ENCODE measurements around the gene TFAP2C. TPM values are rescaled to one million over a fixed set of nuclear protein-coding genes. Genes with fewer than 3 reads are reported as not detected.

TFAP2C gene
- total and polyA plus RNA-seq, 9 of the 15 experiments (the other 6 are each of a cell fraction or from before 2014, with no cell fraction given) = 0.03 to 0.04 TPM; not detected in 7

GRCh38 chr20:56592211-56592610 is 36.9 kb upstream of the TFAP2C start:
- FAIRE-seq (no peak), ATAC-seq (no peak), DNase-seq (ENCODE audit: extremely low read depth in 1 of 4, low spot score in 3 of 4) (no peak)
- intact Hi-C loops (cut with micrococcal nuclease) (no loop called here), in situ Hi-C loops (cut with MboI) (loop anchor here (25.0 kb wide), 1 partner anchor 1930 kb away; no protein-coding TSS in a partner anchor)
- TF ChIP-seq TBP (optimal IDR thresholded peaks at IDR 0.05; ENCODE audit: low read depth, low read length) (no peak), MTA1 (IDR thresholded peaks at IDR 0.05; ENCODE audit: borderline replicate concordance) (no peak), C11orf30 (IDR thresholded peaks at IDR 0.05; ENCODE audit: low read depth) (peak; percentile 47; the same call in 1 of the 2 replicates), BRF1 (IDR thresholded peaks at IDR 0.05; ENCODE audit: borderline replicate concordance, extremely low read depth, insufficient read length) (no peak), ZNF316 (IDR thresholded peaks at IDR 0.05) (peak; percentile 56), NR1H2 (CRISPR knock-in tag; IDR thresholded peaks at IDR 0.05) (no peak), MAFG (tag; conservative IDR thresholded peaks at IDR 0.05) (peak; percentile 66), PHTF2 (CRISPR knock-in tag; IDR thresholded peaks at IDR 0.05) (no peak), POLR2B (IDR thresholded peaks at IDR 0.05; ENCODE audit: low read depth, partially characterized antibody) (no peak), MAFF (IDR thresholded peaks at IDR 0.05; ENCODE audit: low read length) (peak; percentile 60), DIDO1 (tag; IDR thresholded peaks at IDR 0.05; ENCODE audit: low read depth) (no peak), SFPQ (IDR thresholded peaks at IDR 0.05; ENCODE audit: low read depth, low read length) (no peak), ZNF174 (CRISPR knock-in tag; IDR thresholded peaks at IDR 0.05) (no peak), FOXJ2 (tag; IDR thresholded peaks at IDR 0.05) (no peak), NFE2L1 (tag; IDR thresholded peaks at IDR 0.05; ENCODE audit: borderline replicate concordance, low read depth) (peak; percentile 60; the same call in 1 of the 2 replicates), NFE2 (IDR thresholded peaks at IDR 0.05; ENCODE audit: low read depth) (peak; percentile 40), BCL6 (CRISPR knock-in tag; IDR thresholded peaks at IDR 0.05) (no peak), PCBP2 (IDR thresholded peaks at IDR 0.05; ENCODE audit: low read depth, low read length, poor library complexity, severe bottlenecking) (no peak), MAFK (IDR thresholded peaks at IDR 0.05; ENCODE audit: low read length) (no peak; the same call in 1 of the 2 replicates)
- TF ChIP-seq, protein P1, sequence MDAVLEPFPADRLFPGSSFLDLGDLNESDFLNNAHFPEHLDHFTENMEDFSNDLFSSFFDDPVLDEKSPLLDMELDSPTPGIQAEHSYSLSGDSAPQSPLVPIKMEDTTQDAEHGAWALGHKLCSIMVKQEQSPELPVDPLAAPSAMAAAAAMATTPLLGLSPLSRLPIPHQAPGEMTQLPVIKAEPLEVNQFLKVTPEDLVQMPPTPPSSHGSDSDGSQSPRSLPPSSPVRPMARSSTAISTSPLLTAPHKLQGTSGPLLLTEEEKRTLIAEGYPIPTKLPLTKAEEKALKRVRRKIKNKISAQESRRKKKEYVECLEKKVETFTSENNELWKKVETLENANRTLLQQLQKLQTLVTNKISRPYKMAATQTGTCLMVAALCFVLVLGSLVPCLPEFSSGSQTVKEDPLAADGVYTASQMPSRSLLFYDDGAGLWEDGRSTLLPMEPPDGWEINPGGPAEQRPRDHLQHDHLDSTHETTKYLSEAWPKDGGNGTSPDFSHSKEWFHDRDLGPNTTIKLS (IDR thresholded peaks at IDR 0.05; ENCODE audit: borderline replicate concordance, low read depth) = no peak
- TF ChIP-seq, protein P2, sequence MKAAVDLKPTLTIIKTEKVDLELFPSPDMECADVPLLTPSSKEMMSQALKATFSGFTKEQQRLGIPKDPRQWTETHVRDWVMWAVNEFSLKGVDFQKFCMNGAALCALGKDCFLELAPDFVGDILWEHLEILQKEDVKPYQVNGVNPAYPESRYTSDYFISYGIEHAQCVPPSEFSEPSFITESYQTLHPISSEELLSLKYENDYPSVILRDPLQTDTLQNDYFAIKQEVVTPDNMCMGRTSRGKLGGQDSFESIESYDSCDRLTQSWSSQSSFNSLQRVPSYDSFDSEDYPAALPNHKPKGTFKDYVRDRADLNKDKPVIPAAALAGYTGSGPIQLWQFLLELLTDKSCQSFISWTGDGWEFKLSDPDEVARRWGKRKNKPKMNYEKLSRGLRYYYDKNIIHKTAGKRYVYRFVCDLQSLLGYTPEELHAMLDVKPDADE (conservative IDR thresholded peaks at IDR 0.05; ENCODE audit: control insufficient read depth, low read depth, low read length) = no peak
- Histone ChIP-seq H3K79me2 (ENCODE audit: control insufficient read depth, insufficient read depth, low read length) (no peaks in the 10 kb centered on the region), H3K9me3 (replicated peaks; ENCODE audit: control insufficient read depth, insufficient read depth, low read depth, low read length) (no peaks in the 10 kb centered on the region), H3K36me3 (ENCODE audit: control insufficient read depth, insufficient read depth, low read length) (no peaks in the 10 kb centered on the region), H3K4me3 (no peak overlapping the region), H3K4me1 (replicated peaks in 1 of 2; ENCODE audit: control insufficient read depth in 2 of 2, insufficient read depth in 2 of 2, low read length in 2 of 2) (no peaks in the 10 kb centered on the region), H3K9ac (ENCODE audit: insufficient read depth in 1 of 2, low read depth in 2 of 2, low read length in 2 of 2) (no peak overlapping the region), H3K27ac (ENCODE audit: extremely low read depth, low read depth, low read length) (no peak overlapping the region), H4K20me1 (replicated peaks; ENCODE audit: control insufficient read depth, insufficient read depth, low read length) (no peaks in the 10 kb centered on the region), H3K4me2 (ENCODE audit: insufficient read depth, low read length) (no peak overlapping the region), H2AFZ (ENCODE audit: low read depth, low read length) (no peak overlapping the region), H3K27me3 (ENCODE audit: control insufficient read depth in 2 of 2, insufficient read depth in 2 of 2, low read length in 2 of 2) (peaks cover 8 to 21% of the 10 kb centered on the region in 2 experiments; a peak in 4 of 5 replicates), H3K9me1 (ENCODE audit: control insufficient read depth, insufficient read depth, low read length) (no peaks in the 10 kb centered on the region)
- ChIA-PET POLR2A (interaction anchor here (0.8 kb wide), 1 partner anchor 14 kb away, joined by 3 read pairs; no protein-coding TSS in a partner anchor), CTCF (ENCODE audit: low intra/inter-chr PET ratio) (no interaction called here)
- no TSS peak for BruUV-seq (replicated peaks)

Measured in K562 (cell line).